Adrenal gland (tissue), 12 donors: ENCODE data around the gene ERVFRD-1. TPM values are rescaled to one million over a fixed set of nuclear protein-coding genes. Genes with fewer than 3 reads are reported as not detected.

ENCODE experiments used
- DNase-seq, 7 donors: peaks; one replicate each; pipeline ENCODE4 v3.0.0-alpha.2; 2019 to 2020
- H3K27ac ChIP-seq, 5 donors: fragments of 200-600 bp; sonication (generic) in 4 of 5; 1 replicate in 3 of 5; 2 replicates in 2 of 5; pipeline versions ENCODE4 v1.5.1 to v1.8.0; 2016 to 2020; ENCODE audit warnings: mild to moderate bottlenecking in 1 of 5
- H3K27me3 ChIP-seq: fragments of 200-600 bp; 2 replicates; pipeline ENCODE4 v1.8.0; 2021
- H3K36me3 ChIP-seq, 2 donors: fragments of 200-600 bp; replicated peaks in 1 of 2; 1 replicate in 1 of 2; 2 replicates in 1 of 2; pipeline versions ENCODE4 v1.5.1 to v1.8.0; 2018 to 2022
- H3K4me1 ChIP-seq, 2 donors: fragments of 200-600 bp; replicated peaks in 1 of 2; 1 replicate in 1 of 2; 2 replicates in 1 of 2; pipeline versions ENCODE4 v1.5.1 to v1.8.0; 2018 to 2021
- H3K4me3 ChIP-seq, 4 donors: fragments of 200-600 bp; sonication (generic) in 3 of 4; one replicate each; pipeline ENCODE4 v1.5.1; 2016 to 2018
- H3K9me3 ChIP-seq, 3 donors: fragments of 200-600 bp; sonication (generic) in 1 of 3; replicated peaks in 1 of 3; 1 replicate in 2 of 3; 2 replicates in 1 of 3; pipeline versions ENCODE4 v1.5.1 to v1.8.0; 2016 to 2021
- POLR2A ChIP-seq, 2 donors: fragments of 450-650 bp; IDR thresholded peaks; one replicate each; pipeline ENCODE4 v1.6.1; 2017; ENCODE audit warnings: antibody characterized with exemption in 2 of 2, mild to moderate bottlenecking in 2 of 2, moderate library complexity in 1 of 2
- WGBS, 4 donors: extraction: QIAGEN DNeasy Blood & Tissue Kit in 2 of 4; methylation state at CpG; one replicate each; pipeline versions ENCODE4 v1.1.5 to v1.1.7; 2013 to 2017; 5-methylcytosine and 5-hydroxymethylcytosine counted together
- intact Hi-C, 2 donors: fragments of 100-400 bp; cut with DNase I; formaldehyde crosslinking; loops; one replicate each; pipeline versions ENCODE4 v1.14.1 to v1.15.0; 2022 to 2023
- polyA plus RNA-seq, 3 donors: library from polyadenylated mRNA; stranded (reverse); fragments of 200-250 nt in 2 of 3; fragments of 350-450 nt in 1 of 3; fragmentation: Illumina TruSeq in 1 of 3; extraction: RNeasy Lipid Tissue Mini Kit (QIAGEN cat#74804) in 1 of 3; gene quantifications; one replicate each; pipeline ENCODE4 v1.2.3, GENCODE V29; 2013 to 2014
- total RNA-seq, 9 donors: library from RNA; depleted of rRNA in 4 of 9; stranded (reverse); fragments of >200 nt in 4 of 9; fragments of 120-200 nt in 1 of 9; fragmentation: NEBNext Ultra II Directional in 1 of 9; extraction: Animal tissue kit (Norgen Biotek cat#: 25700) in 1 of 9; gene quantifications; one replicate each; pipeline versions ENCODE4 v1.1.0 to v1.2.4, GENCODE V29; 2013 to 2023
- TF ChIP-seq, protein P1 (sequence below), 6 experiments: fragments of 450-650 bp in 4 of 6; fragments of 200-600 bp in 2 of 6; sonication (generic) in 1 of 6; IDR thresholded peaks; 1 replicate in 5 of 6; 2 replicates in 1 of 6; pipeline versions ENCODE4 v1.5.1 to v1.8.0; 2016 to 2021; ENCODE audit warnings: antibody characterized with exemption in 6 of 6, mild to moderate bottlenecking in 2 of 6, moderate library complexity in 1 of 6
- donor health status: healthy with polysubstance abuse.
- donor health status: Bipolar disorder and iron deficiency.
- donor health status: DM: yes; HTN: yes; CAD: no.
- donor health status: DM: no; HTN: no; CAD: no.
- donor health status: DM: no; HTN: no; CAD: no.
- donor health status: DM: yes; HTN: yes; CAD: no.

Gene ERVFRD-1
- total and polyA plus RNA-seq, 12 donors: 0.07 to 1.7 (median 0.75) TPM; not detected in 1

DNA sequence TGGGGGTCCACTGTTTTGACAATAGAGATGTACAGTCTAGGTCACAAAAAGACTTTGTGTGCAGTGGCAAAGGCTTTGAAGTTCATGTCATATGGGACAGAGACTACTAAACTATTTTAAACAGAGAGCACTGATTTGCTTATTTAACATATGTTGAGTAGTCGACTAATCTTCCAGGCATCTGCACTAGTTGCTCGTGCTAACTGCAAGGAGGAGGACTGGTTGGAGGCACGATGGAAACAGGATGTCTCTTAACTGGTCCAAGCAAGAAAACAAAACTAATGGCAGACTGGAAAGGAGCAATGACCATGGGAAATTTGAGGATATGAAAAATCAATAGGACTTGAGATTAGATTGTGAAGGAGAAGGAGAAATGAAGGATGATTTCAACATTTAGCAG is 28.5 kb upstream of the ERVFRD-1 start:
- intact Hi-C loops: no loop called here
- Histone ChIP-seq H3K9me3 (no peaks in the 10 kb centered on the region), H3K4me1 (peaks cover 0 to 8% of the 10 kb centered on the region in 2 donors), H3K36me3 (no peaks in the 10 kb centered on the region), H3K27me3 (no peaks in the 10 kb centered on the region), H3K27ac (no peak overlapping the region), H3K4me3 (no peak overlapping the region)
- 79 to 94% (median 93%) methylated on average over 3 of the region's 3 CpGs for WGBS, 4 donors
- no peak for DNase-seq
- no peak for TF ChIP-seq POLR2A (IDR thresholded peaks at IDR 0.05)
- TF ChIP-seq, protein P1, sequence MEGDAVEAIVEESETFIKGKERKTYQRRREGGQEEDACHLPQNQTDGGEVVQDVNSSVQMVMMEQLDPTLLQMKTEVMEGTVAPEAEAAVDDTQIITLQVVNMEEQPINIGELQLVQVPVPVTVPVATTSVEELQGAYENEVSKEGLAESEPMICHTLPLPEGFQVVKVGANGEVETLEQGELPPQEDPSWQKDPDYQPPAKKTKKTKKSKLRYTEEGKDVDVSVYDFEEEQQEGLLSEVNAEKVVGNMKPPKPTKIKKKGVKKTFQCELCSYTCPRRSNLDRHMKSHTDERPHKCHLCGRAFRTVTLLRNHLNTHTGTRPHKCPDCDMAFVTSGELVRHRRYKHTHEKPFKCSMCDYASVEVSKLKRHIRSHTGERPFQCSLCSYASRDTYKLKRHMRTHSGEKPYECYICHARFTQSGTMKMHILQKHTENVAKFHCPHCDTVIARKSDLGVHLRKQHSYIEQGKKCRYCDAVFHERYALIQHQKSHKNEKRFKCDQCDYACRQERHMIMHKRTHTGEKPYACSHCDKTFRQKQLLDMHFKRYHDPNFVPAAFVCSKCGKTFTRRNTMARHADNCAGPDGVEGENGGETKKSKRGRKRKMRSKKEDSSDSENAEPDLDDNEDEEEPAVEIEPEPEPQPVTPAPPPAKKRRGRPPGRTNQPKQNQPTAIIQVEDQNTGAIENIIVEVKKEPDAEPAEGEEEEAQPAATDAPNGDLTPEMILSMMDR (IDR thresholded peaks at IDR 0.05): no peak

DNA sequence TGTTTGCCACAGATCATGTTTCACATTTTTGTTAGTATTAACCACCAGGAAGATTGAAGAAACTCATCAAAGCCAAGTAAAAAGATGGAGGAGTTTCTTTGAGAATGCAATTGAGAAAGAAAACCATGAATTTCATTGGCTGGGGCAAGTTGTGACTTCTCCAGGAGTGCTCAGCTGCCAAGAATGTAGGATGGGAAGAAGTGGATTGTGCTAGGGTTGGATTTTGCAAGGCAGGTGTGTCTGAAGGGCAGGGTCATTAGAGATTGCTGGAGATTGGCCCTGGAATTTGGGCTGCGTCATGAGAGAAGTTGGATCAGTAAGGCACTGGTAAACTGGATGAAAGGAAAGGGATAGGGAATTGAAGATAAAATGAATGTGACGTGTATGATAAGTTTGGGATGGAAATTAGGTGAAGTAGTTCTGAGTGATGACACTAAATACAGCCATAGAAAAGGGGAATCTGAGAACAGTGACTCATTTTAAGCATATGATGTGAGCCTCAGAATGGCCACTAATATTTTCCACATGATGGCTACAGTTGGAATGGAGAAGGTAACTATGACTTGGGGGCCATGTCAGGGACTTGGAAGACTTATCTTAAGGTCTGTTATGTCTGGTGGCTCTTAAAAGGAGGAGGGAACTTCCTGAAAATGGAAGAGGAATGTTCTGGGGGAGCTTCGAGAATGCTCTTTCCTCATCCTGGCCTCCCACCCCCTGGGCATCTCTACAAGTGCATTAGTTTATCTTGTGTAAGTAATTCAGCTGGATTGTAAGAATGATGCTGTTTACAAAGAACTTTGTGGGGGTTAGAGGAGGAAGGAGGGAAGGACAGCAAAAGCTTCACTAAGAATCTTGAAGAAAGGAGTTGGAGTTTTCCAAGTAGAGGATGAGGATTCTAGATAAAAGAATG is 27.8 kb upstream of the ERVFRD-1 start:
- H3K27me3 ChIP-seq: no peaks in the 10 kb centered on the region
- no peak overlapping the region for H3K4me3 ChIP-seq
- H3K36me3 ChIP-seq: no peaks in the 10 kb centered on the region
- DNase-seq: no peak
- no peaks in the 10 kb centered on the region for H3K9me3 ChIP-seq
- no peak for TF ChIP-seq POLR2A (IDR thresholded peaks at IDR 0.05)
- TF ChIP-seq, protein P1 (IDR thresholded peaks at IDR 0.05): no peak
- H3K4me1 ChIP-seq: peaks cover 0 to 8% of the 10 kb centered on the region in 2 donors
- no peak overlapping the region for H3K27ac ChIP-seq
- intact Hi-C loops: no loop called here
- 81 to 92% (median 88%) methylated on average over 3 of the region's 3 CpGs for WGBS, 4 donors

DNA sequence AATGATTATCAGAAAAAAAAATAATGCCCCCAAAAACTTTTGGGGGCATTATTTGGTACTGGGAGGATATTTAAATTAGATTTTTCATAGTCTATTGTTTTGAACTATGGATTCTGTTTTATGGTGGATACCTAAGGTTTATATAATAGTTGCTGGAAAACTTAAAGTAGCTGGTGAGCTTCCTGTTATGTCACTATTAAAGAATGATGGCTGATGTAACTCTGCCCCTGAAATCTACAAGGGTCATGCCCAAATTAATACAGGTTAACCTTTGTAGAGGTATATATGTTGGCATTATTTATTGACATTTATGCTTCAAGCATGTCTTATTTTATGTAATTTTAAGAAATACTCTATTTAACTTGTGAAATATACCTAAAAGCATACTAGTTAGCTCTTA is 25.3 kb upstream of the ERVFRD-1 start:
- intact Hi-C loops: no loop called here
- no peak for TF ChIP-seq POLR2A (IDR thresholded peaks at IDR 0.05)

DNA sequence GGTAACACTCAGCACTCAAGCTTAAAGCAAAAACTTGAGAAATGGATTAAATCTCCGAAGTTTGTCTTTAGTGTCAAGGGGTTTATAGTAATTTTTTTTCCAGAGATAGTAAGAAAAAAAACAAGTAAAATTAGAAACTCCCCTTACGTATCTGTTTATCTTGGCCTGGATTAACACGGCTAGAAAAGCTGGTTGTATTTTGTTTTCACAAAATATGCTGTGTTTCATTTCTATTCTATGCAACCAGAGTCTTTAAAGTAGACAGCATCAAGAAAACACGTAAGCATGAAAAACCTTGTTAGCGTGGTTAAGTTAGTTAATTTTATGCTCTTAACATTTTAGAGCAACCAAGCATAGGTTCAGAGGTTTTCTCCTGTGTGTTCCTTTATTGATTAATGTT is 21.8 kb upstream of the ERVFRD-1 start:
- no peaks in the 10 kb centered on the region for H3K27me3 ChIP-seq
- no peaks in the 10 kb centered on the region for H3K4me1 ChIP-seq
- intact Hi-C loops: no loop called here
- no peaks in the 10 kb centered on the region for H3K9me3 ChIP-seq
- no peak overlapping the region for H3K4me3 ChIP-seq
- 77 to 86% (median 85%) methylated on average over 5 of the region's 5 CpGs for WGBS, 4 donors
- no peak overlapping the region for H3K27ac ChIP-seq
- no peak for TF ChIP-seq POLR2A (IDR thresholded peaks at IDR 0.05)
- TF ChIP-seq, protein P1 (IDR thresholded peaks at IDR 0.05): no peak
- no peaks in the 10 kb centered on the region for H3K36me3 ChIP-seq
- no peak for DNase-seq

More for the DNA sequence above, 25.3 kb upstream of the ERVFRD-1 start:
- DNase-seq: no peak
- H3K9me3 ChIP-seq: no peaks in the 10 kb centered on the region
- no peak overlapping the region for H3K27ac ChIP-seq
- no peaks in the 10 kb centered on the region for H3K4me1 ChIP-seq
- no peaks in the 10 kb centered on the region for H3K27me3 ChIP-seq
- H3K36me3 ChIP-seq: no peaks in the 10 kb centered on the region
- H3K4me3 ChIP-seq: no peak overlapping the region
